ENCODE results near the gene TPR.
"Not testable (repeated sequence)": the region's sequence is repeated elsewhere in the genome, so short reads cannot be mapped to it uniquely, and the experiment has no call there.

Gene TPR

GRCh38 chr1:186413319-186413718 lies 38.3 kb upstream of the TPR start:
- no peak for DNase-seq (ENCODE audit: low spot score)
- no peak for TF ChIP-seq CTCF (IDR thresholded peaks at IDR 0.05; ENCODE audit: borderline replicate concordance, control extremely low read depth, extremely low read depth, insufficient read depth, missing control alignments)
- in situ Hi-C loops (cut with MboI; ENCODE audit: low sequenced_read_pairs, unreplicated experiment), result no loop called here

DNA sequence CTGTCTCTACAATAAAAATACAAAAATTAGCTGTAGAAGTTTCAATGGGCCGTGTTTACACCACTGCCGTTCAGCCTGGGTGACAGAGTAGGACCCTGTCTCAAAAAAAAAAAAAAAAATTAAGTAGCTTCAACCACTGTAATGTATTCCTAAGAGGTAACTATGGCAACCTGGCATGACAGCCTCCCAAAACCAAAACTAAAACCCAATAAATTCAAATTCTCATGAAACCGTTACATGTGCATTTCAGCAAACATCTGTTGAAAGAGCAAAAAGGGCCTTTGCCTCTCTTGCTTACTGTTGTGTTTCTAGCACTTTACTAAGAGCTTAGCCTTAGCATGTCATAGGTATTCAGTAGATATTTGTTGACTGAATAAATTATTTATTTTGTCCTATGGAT lies 34.0 kb upstream of the TPR start:
- no peak for TF ChIP-seq CTCF (IDR thresholded peaks at IDR 0.05; ENCODE audit: borderline replicate concordance, control extremely low read depth, extremely low read depth, insufficient read depth, missing control alignments)
- in situ Hi-C loops (cut with MboI; ENCODE audit: low sequenced_read_pairs, unreplicated experiment), result no loop called here
- DNase-seq (ENCODE audit: low spot score), result peak; percentile 28

GRCh38 chr1:186404454-186405051 lies 29.5 kb upstream of the TPR start:
- TF ChIP-seq CTCF (IDR thresholded peaks at IDR 0.05; ENCODE audit: borderline replicate concordance, control extremely low read depth, extremely low read depth, insufficient read depth, missing control alignments), result peak; percentile 29
- in situ Hi-C loops (cut with MboI; ENCODE audit: low sequenced_read_pairs, unreplicated experiment), result no loop called here
- peak; percentile 50 for DNase-seq (ENCODE audit: low spot score)

DNA sequence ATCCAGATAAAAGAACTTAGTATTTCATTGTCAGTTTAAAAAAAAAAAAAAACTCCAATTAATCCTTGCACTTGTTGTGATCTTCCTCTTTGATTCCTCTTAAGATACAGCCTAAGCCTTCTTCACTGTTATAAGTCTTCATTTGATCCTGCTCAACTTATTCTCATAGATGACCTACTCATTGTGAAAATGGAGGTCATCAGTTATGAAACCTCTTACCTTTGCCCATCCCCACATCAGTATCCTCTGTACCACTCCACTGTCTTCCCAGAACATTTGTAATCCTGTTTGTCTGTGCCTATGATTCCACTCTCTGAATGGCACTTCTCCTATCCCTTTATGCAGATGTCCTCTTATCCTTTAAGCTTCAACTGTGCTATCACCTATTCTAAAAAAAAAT lies 28.6 kb upstream of the TPR start:
- TF ChIP-seq CTCF (IDR thresholded peaks at IDR 0.05; ENCODE audit: borderline replicate concordance, control extremely low read depth, extremely low read depth, insufficient read depth, missing control alignments), result no peak
- DNase-seq (ENCODE audit: low spot score), result no peak
- in situ Hi-C loops (cut with MboI; ENCODE audit: low sequenced_read_pairs, unreplicated experiment), result no loop called here

DNA sequence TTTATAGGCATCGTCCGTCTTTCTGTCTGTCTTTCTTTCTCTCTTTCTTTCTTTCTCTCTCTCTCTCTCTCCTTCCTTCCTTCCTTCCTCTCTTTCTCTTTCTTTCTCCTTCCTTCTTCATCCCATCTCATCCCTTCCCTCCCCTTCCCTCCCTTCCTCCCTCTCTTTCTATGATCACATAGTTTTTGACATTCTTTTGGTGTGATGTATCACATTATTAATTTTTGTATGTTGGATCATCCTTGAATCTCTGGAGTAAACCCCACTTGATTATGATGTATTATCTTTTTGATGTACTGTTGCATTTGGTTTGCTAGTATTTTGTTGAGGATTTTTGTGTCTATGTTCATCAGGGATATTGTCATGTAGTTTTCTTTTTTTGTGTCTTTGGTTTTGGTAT lies 26.4 kb upstream of the TPR start:
- in situ Hi-C loops (cut with MboI; ENCODE audit: low sequenced_read_pairs, unreplicated experiment); DNase-seq (ENCODE audit: low spot score): not testable (repeated sequence)

DNA sequence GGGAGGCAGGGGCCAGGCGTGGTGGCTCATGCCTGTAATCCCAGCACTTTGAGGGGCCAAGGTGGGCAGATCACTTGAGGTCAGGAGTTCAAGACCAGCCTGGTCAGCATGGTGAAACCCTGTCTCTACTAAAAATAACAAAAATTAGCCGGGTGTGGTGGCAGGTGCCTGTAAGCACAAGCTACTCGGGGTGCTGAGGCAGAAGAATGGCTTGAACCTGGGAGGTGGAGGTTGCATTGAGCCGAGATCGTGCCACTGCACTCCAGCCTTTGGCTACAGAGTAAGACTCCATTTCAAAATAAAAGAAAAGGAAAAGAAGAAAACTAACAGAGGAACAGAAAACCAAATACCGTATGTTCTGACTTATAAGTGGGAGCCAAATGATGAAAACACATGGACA lies 17.7 kb upstream of the TPR start:
- DNase-seq (ENCODE audit: low spot score); in situ Hi-C loops (cut with MboI; ENCODE audit: low sequenced_read_pairs, unreplicated experiment): not testable (repeated sequence)

- in situ Hi-C loops (cut with MboI; ENCODE audit: low sequenced_read_pairs, unreplicated experiment), result no loop called here
- DNase-seq (ENCODE audit: low spot score), result no peak
- no peak for TF ChIP-seq CTCF (IDR thresholded peaks at IDR 0.05; ENCODE audit: borderline replicate concordance, control extremely low read depth, extremely low read depth, insufficient read depth, missing control alignments)
Observed at GRCh38 chr1:186391841-186392240, 16.8 kb upstream of the TPR start.

DNA sequence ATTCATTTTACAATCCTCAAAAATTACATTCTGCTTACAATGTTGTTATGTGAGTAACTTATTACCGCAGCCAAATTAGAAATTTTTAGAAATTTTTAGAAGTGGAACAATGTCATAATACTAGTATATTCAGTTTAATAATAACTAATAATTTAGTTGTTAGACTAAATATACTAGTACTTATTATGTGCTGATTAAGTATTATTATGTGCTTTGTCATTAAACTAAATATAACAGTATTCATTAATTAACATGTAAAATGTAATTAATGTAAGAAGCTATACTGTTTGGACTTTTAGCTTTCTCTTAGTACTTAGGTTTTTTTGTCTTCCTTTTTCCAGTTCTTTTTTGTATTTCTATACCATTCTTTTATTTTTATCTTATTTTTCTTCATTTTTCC lies 15.9 kb upstream of the TPR start:
- no peak for DNase-seq (ENCODE audit: low spot score)
- in situ Hi-C loops (cut with MboI; ENCODE audit: low sequenced_read_pairs, unreplicated experiment), result no loop called here
- no peak for TF ChIP-seq CTCF (IDR thresholded peaks at IDR 0.05; ENCODE audit: borderline replicate concordance, control extremely low read depth, extremely low read depth, insufficient read depth, missing control alignments)
